ENCODE measurements around the gene GJA5.

The GJA5 gene

GRCh38 chr1:147760481-147761260 is at the start of gene GJA5:
Gene GJA5, minus strand, starts transcription at chr1:147760602. Its CDS starts 1,364 bp downstream, at chr1:147759238.
- no peak for DNase-seq

GRCh38 chr1:147809236-147809635 is 48.8 kb upstream of the GJA5 start:
- DNase-seq: no peak

DNA sequence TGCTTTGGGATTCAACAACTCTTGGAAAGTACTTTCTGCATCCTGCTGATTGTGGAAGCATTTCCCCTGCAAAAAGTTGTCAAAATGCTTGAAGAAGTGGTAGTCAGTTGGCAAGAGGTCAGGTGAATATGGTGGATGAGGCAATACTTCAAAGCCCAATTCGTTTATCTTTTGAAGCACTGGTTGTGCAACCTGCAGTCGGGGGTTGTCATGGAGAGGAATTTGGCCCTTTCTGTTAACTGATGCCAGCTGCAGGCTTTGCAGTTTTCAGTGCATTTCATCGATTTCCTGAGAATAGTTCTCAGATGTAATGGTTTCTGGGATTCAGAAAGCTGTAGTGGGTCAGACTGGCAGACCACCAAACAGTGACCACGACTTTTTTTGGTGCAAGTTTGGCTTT is 47.6 kb upstream of the GJA5 start:
- no peak for DNase-seq

- no peak for DNase-seq
These were observed 47.0 kb upstream of the GJA5 start for GRCh38 chr1:147807405-147807804.

DNA sequence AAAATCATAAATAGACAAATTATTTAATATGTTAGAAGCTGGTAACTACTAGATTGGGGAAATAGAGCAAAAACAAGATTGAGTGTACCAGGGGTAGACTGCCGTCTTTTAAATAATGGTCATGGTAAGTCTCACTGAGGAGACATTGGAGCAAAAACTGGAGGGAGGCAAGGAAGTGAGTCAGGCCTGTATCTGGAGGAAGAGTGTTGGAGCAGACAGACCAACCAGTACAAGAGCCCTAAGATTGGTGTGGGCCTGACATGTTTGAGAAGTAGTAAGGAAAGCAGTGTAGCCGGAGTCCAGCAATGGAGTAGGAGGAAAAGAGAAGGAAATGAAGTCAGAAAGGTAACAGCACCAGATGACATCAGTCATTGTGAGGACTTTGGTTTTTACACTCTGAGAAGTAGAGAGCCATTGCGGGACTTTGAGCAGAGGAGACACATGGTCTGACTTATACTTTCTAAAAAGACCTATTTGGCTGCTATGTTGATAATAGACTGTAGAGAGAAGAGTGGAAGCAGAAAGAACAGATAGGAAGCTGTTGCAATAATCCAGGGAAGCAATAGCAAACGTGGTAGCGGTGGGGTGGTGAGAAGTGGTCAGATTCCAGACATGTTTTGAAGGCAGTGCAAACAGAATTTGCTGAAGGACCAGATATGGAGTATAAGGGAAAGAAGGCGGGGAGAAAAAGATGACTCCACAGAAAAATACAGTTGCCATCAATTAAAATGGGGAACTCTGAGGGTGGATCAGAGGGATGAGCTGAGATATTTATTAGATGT is 44.7 kb upstream of the GJA5 start:
- no peak for DNase-seq

- DNase-seq: no peak
These were observed 40.4 kb upstream of the GJA5 start for GRCh38 chr1:147800804-147801203.

DNA sequence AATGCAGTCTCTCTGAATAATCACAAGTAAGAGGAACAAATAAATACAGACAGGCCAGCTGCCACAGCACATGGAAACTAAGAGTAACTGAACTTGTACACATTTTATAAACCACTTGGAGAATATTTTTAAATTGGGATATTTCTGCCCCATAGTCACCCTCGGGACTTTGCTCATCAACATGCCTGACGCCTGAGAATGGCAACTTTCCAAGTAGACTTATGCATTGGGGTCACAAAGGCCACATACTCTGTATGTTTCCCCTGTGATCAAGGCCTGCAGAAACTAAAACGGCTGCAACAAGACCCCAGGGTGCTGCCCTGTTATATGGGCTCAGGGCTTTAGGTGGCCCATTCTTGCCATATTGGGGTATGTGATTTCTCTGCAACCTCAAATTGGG is 38.3 kb upstream of the GJA5 start:
- DNase-seq: no peak

DNA sequence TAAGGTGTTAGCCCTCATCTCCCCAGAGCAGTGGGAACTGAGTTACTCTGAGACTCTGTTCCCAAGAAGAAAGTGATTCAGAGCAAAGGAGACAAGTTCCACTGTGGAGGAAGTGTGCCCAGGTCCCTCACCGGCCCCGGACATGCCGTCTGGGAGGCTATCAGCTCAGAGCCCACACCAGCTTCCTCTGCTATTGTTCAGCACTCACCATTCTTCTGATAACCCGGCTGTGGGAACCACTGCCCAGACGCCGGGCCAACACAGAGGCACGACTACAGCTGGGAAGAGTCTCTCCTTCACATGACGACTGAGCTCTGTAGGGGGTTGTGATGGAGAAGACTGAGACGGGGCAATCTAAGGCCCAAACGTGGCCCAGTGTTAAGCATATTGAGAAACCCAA is 34.2 kb upstream of the GJA5 start:
- DNase-seq: no peak

- no peak for DNase-seq
These were observed 31.5 kb upstream of the GJA5 start for GRCh38 chr1:147791876-147792275.

DNA sequence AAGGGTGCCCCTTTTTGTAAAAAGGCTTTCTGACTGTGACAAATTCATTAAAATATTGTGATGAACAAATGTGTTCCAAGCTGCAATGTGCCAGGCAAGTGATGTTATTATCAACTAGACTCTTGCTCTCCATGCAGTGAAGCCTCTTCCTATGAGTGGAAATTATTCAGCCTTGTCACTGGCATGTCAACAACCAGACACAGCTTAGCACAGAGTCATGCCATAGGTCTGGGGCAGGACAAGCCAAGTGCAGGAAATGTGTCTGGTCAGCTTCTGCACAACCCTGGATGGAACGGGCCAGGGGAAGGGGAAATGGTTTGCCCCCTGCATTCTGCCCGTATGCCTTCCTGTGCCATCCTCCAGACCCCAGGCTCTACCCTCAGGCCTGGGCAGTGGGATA is 27.4 kb upstream of the GJA5 start:
- DNase-seq: no peak

DNA sequence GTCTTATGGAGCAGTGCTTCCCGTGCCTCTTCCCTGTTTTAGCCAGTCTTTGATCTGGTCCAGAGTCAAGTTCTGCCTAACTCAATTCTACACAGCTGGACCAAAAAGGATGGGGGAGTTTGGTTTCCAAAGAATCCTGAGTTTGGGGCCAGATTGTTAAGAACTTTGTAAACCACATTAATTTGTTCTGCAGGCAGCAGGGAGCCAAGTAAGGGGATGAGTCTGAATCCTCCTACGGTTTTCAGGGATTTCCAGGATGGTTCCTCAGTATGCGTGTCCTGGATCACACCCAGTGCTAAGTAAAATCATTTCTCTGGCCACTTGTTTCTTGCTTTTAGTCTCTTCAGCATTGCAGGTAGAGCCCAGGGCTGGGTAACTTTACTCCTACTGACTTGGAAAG is 26.1 kb upstream of the GJA5 start:
- no peak for DNase-seq

DNA sequence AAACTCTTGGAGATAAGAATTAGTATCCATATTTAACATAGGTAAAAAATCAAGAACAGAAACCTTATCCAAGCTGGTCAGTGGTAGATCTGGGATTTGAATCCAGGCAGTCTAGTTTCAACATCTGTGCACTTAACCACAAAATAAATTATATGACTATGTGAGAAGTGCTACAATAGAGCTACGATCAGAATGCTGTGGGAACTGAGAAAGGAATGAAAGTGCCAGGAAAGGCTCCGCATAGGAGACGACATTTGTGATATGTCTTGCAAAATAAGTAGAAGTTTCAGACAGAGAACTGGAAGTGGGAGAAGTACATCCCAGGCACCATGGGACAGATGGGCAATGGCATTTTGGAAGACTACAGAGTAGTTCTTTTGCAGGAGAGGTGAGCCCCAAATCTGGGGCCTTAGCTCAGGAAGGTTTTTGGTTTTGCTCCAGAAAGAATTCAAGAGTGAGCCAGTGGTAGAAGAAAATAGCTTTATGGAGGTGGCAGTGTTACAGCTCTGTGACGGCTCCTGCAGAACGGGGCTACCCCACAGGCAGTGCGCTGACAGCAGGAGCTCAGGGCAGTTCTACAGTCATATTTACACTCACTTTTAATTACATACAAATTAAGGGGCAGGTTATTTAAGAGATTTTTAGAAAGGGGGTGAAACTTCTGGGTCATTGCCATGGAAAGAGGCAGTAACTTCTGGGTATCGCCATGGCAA is 25.5 kb upstream of the GJA5 start:
- DNase-seq: no peak

DNA sequence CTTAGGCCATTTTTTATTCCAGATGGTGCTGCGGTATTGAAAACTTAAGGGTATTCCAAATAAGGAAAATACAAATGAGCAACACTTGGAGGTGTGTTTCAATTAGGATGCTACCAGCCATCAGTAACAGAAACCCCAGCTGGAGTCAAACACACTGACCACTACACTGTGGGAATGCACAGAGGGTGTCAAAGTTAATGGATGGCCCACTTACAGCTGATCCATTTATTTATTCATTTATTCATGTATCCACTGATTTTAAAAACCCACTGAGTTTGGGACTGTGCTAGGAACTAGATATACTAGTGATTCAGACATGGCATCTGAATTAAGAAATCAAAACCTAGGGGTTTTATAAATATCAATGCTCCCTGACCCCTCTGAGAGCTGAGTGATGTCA is 24.5 kb upstream of the GJA5 start:
- no peak for DNase-seq

GRCh38 chr1:147781056-147781471 is 20.7 kb upstream of the GJA5 start:
- DNase-seq: no peak

DNA sequence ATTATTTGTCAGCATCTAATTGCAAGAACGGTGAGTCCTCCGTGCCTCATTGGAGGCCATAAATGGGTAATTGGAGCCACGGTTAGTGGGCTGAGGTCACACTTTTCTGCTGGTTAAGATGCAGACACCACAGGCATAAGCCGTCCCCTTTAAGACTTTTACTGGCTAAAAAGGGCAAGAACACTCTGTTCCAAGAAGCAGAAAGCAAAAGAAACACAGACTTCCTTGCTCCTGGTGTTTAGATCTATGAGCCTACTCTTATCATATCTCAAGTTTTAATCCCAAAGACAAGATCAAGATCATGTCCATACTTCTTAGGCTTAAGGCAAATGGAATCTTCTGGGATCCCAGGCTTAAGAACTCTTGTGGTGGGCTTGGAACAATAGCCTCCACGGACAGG is 17.3 kb upstream of the GJA5 start:
- no peak for DNase-seq

- DNase-seq: no peak
These were observed 12.9 kb upstream of the GJA5 start for GRCh38 chr1:147773215-147773715.

GRCh38 chr1:147772570-147772969 is 12.2 kb upstream of the GJA5 start:
- DNase-seq: no peak

GRCh38 chr1:147771226-147772125 is 11.1 kb upstream of the GJA5 start:
- no peak for DNase-seq

DNA sequence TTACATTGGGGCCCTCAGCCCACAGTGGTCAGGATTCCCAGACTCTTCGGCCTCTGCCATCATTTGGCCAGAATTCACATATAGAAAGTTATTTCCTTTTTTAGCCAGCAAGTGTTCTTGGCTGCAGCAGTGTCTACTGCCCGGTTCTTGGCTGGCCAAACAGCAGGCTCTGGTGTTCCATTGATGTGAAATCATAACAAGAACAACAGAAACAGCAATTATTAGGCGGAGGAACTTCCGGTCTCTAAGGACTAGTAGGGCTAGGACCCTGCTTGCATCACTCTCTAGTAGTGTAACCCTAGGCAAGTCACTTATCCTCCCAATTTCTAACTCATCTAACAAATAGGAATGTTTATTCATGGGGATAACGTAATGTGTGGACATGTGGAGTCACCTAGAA is 8.7 kb upstream of the GJA5 start:
- DNase-seq: no peak

DNA sequence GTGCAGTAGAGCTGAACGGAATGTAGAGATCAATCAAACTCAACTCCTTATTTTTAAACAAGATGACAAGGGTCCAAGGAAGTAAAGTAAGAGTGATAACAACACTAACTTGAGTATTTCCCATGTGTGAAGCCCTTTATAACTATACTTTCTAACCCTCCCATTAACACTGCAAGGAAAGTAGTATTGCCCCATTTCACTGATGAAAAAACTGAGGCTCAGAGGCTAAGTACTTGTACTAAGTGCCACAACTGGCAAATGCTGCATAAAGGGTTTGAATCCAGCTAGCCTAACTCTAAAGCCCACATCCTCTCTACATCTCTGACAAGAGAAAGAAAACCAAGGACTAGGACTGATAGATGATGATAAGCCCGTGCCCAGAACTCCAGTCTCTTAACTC is 8.2 kb upstream of the GJA5 start:
- DNase-seq: no peak

DNA sequence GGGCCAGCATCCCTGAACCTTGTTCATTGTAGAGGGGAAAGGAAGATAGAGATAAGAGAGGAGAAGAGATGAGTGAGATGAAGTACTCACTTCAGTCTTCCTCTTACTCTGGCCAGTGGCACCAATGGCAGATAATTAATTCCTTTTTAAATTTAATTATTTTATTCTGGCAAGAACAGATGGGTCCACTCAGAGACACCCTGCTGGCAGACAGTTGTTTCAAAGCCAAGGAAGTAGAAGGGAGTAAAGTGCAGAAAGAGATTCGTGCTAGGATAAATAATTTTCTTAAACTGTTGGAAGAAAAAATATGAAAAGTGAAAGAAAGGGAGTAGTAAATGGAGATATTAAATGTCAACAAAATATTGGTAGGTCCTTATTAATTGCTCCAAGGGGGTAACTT is 7.7 kb upstream of the GJA5 start:
- DNase-seq: no peak

DNA sequence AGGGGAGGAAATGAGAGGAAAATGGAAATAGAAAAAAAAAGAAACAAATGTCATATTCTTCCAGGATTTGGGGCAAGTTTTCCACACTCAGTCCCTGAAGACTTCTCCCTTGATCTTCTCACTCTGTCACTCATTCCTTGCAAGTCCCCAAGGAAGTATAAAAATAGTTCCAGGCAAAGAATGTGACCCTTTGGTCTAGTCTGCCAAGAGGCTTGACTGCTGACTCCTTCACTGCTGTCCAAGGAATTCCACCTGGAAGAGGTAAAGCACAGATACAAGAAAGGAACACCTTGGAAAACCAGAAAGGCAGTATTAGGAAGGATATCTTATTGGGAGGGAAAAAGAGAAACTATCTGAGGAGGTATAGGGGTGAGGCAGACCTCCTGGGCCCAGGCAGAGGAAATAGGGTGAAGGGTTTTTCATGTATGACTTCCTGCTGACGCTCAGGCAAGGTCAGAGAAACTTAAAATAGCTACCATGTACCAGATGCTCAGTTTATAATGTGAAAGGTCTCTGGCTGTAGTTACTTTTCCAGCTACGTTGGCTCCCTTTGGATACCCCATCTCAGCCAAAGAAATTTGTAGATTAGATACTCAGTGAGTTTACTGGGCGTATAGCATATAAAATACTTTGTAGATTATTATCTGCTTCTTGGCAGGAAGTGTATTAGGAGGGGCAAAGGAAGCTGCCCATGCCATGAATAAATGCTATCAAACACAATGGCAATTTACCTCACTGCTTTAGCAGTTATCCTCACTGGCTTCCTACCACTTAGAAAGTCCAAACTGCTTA is 2.0 kb upstream of the GJA5 start:
- no peak for DNase-seq
